Activated CD8-positive, alpha-beta memory T cell treated with anti-CD3 and anti-CD28 coated beads, Interleukin-2, amount 10 ng/mL, durations not matched to agents 7 days and 5 days (primary cell): Measurements from ENCODE around the gene KIF1A. TPM values are rescaled to one million over a fixed set of nuclear protein-coding genes. Genes with fewer than 3 reads are reported as not detected.
A peak's percentile ranks its signal among the peaks of the same experiment; 100 is the strongest.
"Not testable (repeated sequence)": the region's sequence is repeated elsewhere in the genome, so short reads cannot be mapped to it uniquely, and the experiment has no call there.

ENCODE experiments used
- ATAC-seq: fragments of 150-1000 bp; cut with Tn5 transposase; one replicate; pipeline ENCODE4 v1.10.0; 2021; ENCODE audit warnings: moderate library complexity
- CTCF ChIA-PET: fragments of 350-600 bp; sonication (Branson Sonifier 250); formaldehyde crosslinking; loops from one replicate; lab custom pipeline; 2021; ENCODE audit warnings: antibody characterized with exemption; lab: Charles Lee
- DNase-seq: peaks from one replicate; pipeline ENCODE4 v3.0.0-alpha.2; 2020
- H3K27ac Mint-ChIP-seq: one replicate; pipeline ENCODE4 v1.8.0; 2021; ENCODE audit warnings: mild to moderate bottlenecking, mixed read lengths
- H3K27me3 Mint-ChIP-seq: one replicate; pipeline ENCODE4 v1.8.0; 2021; ENCODE audit warnings: mixed read lengths
- H3K36me3 Mint-ChIP-seq: one replicate; pipeline ENCODE4 v1.8.0; 2021; ENCODE audit warnings: mild to moderate bottlenecking, mixed read lengths
- H3K4me1 Mint-ChIP-seq: one replicate; pipeline ENCODE4 v1.8.0; 2021; ENCODE audit warnings: mixed read lengths
- H3K4me3 Mint-ChIP-seq: one replicate; pipeline ENCODE4 v1.8.0; 2021; ENCODE audit warnings: mild to moderate bottlenecking, moderate library complexity, mixed read lengths
- H3K9me3 Mint-ChIP-seq: one replicate; pipeline ENCODE4 v1.8.0; 2022; ENCODE audit warnings: low read depth, mixed read lengths
- total RNA-seq, 2 experiments: library from RNA; stranded (reverse); gene quantifications; one replicate each; pipeline ENCODE4 v1.2.3, GENCODE V29; 2021

Gene KIF1A
- total RNA-seq, 2 experiments from 2014 or later = 0.76 to 4.6 TPM

DNA sequence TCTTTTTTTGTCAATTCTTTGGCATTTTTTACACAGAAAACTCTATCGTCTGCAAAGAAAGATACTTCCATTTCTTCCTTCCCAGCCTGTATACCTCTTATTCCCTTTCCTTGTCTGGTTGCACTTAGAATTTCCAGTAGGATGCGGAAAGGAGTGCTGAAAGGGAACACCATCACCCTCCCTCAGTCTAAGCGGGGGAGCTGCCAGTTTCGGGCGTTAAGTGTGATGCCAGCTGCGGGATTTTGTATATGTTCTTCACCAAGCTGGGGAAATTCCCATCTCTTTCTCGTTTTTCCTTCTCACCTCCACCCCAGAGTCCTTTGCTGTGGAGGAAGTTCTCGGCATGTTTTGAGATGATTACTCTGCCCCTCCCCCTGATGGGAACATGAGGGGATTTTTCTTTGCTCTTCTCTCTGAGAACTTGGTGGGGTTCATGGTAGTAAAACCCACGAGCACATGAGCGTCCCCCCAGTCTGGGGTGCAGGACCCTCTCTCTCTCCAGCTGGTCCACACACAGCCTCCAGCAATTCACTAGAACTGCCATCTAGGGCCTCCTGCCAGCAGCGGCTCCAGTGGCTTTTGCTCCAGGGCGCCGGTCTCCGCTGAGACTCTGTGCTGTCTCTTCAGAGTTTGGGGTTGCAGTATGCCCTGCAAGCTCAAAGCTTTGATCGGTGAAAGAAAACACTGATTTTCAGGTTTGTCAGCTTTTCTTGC lies 112.8 kb downstream of the KIF1A start:
- Mint-ChIP-seq H3K4me1 (peaks cover 13% of the 10 kb centered on the region), H3K27me3 (peaks cover 43% of the 10 kb centered on the region), H3K9me3 (no peaks in the 10 kb centered on the region), H3K4me3 (no peak overlapping the region), H3K36me3 (no peaks in the 10 kb centered on the region), H3K27ac (no peak overlapping the region)
- ATAC-seq (no peak), DNase-seq (no peak)
- CTCF ChIA-PET = interaction anchor here (2.3 kb wide), 1 partner anchor 193 kb away, joined by 8 read pairs; no protein-coding TSS in a partner anchor

DNA sequence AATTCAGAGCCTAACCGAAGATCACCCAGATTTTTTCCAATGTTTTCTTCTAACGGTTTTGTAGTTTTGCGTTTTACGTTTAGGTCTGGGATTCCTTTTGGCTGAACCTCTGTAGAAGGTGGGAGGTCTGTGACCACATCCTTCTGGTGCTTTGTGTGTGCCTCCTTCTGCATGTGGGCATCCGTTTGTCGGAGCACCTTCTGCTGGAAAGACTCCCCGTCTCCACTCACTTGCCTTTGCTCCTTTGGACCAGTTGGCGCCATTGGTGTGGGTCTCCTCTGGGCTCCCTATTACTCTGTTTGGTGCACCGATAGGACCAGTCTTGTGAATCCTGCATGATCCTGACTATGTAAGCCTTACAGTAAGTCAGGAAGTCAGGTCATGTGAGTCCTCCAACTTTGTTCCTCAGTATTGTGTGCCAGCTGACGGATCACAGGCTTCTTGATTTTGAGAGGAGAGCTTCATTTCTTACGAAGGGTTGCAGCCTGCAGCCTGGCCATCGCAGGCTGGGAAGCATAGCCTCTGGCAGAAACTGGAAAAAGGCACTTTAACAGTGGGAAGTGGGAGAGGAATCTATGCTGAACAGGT lies 114.7 kb downstream of the KIF1A start:
- CTCF ChIA-PET = interaction anchor here (0.7 to 0.8 kb wide), 3 partner anchors 144 to 464 kb away, joined by 3 to 8 read pairs (median 3); no protein-coding TSS in a partner anchor
- no peak for ATAC-seq
- no peaks in the 10 kb centered on the region for H3K36me3 Mint-ChIP-seq
- H3K4me3 Mint-ChIP-seq = no peak overlapping the region
- H3K27ac Mint-ChIP-seq = no peak overlapping the region
- peaks cover 43% of the 10 kb centered on the region for H3K27me3 Mint-ChIP-seq
- H3K4me1 Mint-ChIP-seq = peaks cover 13% of the 10 kb centered on the region
- DNase-seq = peak; percentile 47
- no peaks in the 10 kb centered on the region for H3K9me3 Mint-ChIP-seq

DNA sequence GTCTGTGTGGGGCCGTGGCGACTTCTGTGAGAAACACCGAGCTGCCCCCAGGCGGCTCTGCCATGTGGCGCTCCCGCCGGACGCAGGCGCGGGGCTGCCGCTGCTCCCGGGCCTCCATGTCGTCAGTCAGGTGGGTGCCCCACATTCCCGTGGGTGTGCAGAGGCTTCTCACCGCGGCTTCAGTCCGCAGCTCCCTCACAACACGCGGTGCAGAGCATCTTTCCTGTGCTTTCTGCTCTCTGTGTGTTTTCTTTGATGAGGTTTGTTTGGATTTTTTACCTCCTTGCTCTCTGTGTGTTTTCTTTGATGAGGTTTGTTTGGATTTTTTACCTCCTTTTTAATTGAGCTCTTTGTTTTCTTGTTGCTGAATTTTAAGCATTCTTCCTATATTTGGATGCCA lies 115.4 kb downstream of the KIF1A start:
- H3K27me3 Mint-ChIP-seq = peaks cover 43% of the 10 kb centered on the region
- peak overlapping the region; percentile 6 for H3K27ac Mint-ChIP-seq
- ATAC-seq (peak; percentile 40), DNase-seq (no peak)
- CTCF ChIA-PET = interaction anchor here (0.8 kb wide), 2 partner anchors 143 to 191 kb away, joined by 3 to 8 read pairs; no protein-coding TSS in a partner anchor
- H3K4me1 Mint-ChIP-seq = peaks cover 13% of the 10 kb centered on the region
- no peaks in the 10 kb centered on the region for H3K36me3 Mint-ChIP-seq
- H3K9me3 Mint-ChIP-seq = no peaks in the 10 kb centered on the region
- no peak overlapping the region for H3K4me3 Mint-ChIP-seq

DNA sequence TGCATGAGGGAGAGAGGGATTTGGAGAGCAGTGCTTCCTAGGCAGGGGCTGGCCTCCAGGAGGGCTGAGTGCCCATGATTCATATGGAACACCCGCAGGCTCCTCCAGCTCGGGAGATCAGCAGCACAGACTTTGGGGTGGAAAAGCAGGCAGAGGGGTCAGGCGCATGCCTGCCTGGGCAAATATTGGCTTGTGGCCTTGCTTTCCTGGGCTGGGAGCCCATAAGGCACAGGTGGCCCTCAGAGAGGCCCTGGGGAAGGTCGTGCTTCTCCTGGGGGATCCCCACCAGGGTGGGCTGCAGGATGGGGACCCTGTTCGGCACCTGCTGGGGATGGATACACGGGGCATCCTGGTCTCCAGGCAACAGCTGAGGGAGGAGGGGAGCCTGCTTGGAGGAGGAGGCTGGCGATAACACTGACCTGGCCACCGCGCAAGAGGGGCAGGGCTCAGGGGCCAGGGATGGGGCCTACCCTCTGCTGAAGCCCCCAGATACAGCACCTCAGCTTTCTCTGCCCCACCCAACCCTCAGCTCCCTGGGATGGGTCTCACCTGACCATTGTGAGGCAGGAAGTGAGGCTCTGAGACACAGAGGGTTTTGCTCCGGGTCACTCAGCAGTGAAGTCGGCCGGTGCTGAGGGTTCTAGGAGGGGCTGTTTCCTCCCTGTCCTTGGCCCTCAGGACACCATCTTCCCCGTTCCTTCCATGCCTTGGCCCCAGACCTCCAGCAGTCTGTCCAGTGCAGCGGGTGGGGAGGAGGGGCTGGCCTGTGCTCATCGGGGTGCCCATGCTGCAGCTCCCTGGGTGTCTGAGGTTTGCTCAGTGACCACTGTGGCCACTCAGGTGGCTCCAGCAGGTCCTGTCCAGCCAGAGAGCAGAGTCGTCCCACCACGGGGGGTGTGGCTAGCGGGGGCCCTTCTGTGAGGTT lies 116.3 kb downstream of the KIF1A start:
- Mint-ChIP-seq H3K4me1 (peaks cover 13% of the 10 kb centered on the region), H3K9me3 (no peaks in the 10 kb centered on the region), H3K27ac (no peak overlapping the region), H3K27me3 (peaks cover 36% of the 10 kb centered on the region), H3K4me3 (no peak overlapping the region), H3K36me3 (no peaks in the 10 kb centered on the region)
- CTCF ChIA-PET = interaction anchor here (0.9 to 1.1 kb wide), 2 partner anchors 107 to 190 kb away, joined by 3 to 4 read pairs; no protein-coding TSS in a partner anchor
- no peak for ATAC-seq
- DNase-seq = no peak

DNA sequence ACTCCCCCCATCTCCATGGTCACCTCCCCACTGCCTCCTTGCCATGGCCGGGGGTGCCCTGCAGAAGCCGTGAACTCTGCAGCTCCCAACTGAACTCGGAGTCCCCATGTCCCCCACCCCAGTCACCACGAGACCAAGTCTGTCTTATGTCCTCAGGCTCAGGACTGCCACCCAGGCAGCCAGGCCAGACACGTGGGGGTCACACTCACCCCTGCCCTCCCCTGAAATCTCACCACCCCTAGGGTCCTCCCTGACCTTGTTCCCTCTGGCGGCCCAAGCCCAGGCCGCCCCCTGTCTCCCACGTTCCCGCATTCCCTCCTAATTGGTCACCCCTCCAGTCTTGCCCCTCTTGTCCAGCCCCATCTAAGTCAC lies 117.4 kb downstream of the KIF1A start:
- Mint-ChIP-seq H3K36me3 (no peaks in the 10 kb centered on the region), H3K4me3 (no peak overlapping the region), H3K27me3 (peaks cover 27% of the 10 kb centered on the region), H3K9me3 (no peaks in the 10 kb centered on the region), H3K27ac (no peak overlapping the region), H3K4me1 (peaks cover 13% of the 10 kb centered on the region)
- CTCF ChIA-PET = no interaction called here
- ATAC-seq (no peak), DNase-seq (no peak)

DNA sequence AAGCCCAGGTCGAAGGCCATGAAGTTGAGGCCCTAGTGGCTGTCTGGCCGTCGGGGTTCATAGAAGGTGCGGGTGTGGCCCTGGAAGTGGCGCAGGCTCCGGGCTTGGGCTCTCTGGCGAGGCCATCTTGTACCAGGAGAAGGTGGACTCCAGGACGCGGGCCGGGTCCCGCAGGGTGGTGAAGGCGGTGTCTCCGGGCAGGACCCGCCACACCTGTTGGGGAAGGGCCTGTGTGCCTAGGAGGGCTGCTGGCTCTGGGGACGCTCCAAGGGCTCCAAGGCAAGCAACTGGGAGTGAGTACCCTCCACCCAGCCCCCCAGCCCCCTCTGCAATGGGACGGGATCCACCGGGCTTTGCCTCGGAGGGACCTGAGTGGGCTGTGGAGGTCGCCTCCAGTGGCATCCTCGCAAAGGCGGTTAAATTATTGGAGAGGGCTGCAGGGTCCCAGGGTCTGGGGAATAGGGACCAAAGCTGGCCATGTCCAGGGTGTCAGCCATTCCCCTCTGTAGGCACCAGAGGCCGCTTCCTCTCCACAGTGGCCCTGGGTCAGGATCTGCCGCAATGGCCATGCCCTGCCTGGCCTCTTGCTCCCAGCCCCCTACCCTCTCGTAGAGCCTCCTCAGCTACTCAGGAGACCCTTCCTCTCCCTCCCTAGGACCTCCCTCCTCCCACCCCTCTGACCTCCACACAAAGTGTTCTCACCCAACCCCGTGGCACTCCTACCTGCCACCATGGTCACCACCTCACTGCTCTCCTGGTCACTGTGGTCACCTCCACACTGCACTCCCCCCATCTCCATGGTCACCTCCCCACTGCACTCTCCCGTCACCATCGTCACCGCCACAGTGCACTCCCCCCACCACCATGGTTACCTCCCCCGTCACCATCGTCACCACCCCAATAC lies 118.0 kb downstream of the KIF1A start:
- DNase-seq = no peak
- CTCF ChIA-PET = no interaction called here
- no peaks in the 10 kb centered on the region for H3K36me3 Mint-ChIP-seq
- no peaks in the 10 kb centered on the region for H3K9me3 Mint-ChIP-seq
- H3K4me1 Mint-ChIP-seq = peaks cover 13% of the 10 kb centered on the region
- peaks cover 22% of the 10 kb centered on the region for H3K27me3 Mint-ChIP-seq
- H3K4me3 Mint-ChIP-seq = no peak overlapping the region
- H3K27ac Mint-ChIP-seq = no peak overlapping the region
- no peak for ATAC-seq

DNA sequence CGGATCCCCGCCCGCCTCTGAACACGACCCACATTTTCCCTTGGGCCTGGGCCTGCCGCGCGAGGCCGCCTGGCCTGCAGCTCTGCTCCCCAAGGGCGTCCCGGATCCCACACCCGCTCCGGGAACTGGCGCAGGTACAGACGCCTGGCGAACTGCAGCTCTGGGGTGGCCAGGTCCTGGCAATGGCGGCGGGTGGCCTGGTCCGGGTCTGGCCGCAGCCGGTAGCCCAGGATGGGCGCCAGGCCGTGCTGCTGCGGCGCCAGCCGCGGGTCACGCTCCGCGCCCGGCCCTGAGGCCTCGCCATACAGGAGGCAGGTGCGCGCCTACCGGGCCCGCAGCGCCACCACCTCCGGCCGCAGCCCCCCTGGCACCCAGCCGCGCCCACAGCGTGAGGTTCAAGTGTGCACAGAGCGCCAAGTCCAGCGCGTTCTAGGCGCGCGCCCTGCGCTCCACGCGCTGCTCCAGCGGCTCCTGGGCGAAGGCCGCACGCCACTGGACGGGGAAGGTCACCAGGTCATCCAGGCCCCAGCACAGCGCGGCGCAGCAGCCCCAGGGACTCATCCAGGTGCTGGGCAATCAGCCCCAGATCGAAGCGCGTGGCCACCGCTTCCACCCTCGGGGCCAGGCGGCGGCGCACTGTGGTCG lies 118.8 kb downstream of the KIF1A start:
- Mint-ChIP-seq H3K9me3 (no peaks in the 10 kb centered on the region), H3K4me3 (no peak overlapping the region), H3K36me3 (no peaks in the 10 kb centered on the region), H3K27me3 (peaks cover 16% of the 10 kb centered on the region), H3K4me1 (peaks cover 13% of the 10 kb centered on the region), H3K27ac (no peak overlapping the region)
- CTCF ChIA-PET = interaction anchor here (1.8 kb wide), 1 partner anchor 187 kb away, joined by 4 read pairs; no protein-coding TSS in a partner anchor
- ATAC-seq (no peak), DNase-seq (no peak)

DNA sequence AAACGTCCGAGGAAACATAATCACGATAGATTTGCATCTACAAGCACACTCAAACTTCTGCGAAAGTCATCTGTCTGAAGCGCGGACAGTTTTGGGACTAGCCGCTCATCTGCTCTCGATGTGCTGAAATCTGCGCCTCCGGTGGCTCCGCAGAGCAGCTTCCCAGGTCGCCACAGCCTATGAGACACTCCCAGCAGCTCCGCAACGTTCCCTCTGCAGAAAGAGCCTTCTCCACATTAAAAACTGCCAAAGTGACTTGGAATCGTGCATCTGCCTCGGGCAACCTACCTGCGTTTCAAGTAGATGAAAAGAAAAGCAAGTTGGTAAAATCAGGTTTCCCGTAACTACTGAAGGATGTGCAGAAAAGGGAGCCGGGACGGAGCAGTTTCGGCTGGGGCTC lies 119.4 kb downstream of the KIF1A start:
- ATAC-seq, H3K9me3 Mint-ChIP-seq, H3K4me3 Mint-ChIP-seq, H3K27ac Mint-ChIP-seq, H3K36me3 Mint-ChIP-seq, DNase-seq: not testable (repeated sequence)
- CTCF ChIA-PET = interaction anchor here (1.8 kb wide), 1 partner anchor 186 kb away, joined by 4 read pairs; no protein-coding TSS in a partner anchor
- Mint-ChIP-seq H3K4me1 (peaks cover 12% of the 10 kb centered on the region), H3K27me3 (peaks cover 14% of the 10 kb centered on the region)

DNA sequence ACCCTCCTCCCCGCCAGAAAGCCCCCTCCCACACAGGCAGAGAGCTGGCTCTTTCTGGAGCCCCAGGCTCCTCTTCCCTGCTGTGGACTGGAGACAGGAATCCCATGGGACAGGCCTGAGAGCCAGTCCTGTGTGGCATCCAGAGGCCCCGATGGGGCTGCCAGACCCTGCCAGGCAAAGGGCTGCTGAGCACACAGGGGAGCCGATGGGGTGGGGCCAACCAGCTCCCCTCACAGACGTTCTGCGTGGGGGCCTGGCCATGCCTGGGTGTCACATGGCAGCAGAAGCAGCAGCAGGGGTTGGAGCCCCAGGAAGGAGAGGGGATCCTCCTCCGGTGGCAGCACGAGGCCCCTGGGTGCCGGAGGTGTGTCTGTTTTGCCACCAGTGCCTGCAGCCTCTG lies 120.2 kb downstream of the KIF1A start:
- H3K4me3 Mint-ChIP-seq, H3K36me3 Mint-ChIP-seq, H3K9me3 Mint-ChIP-seq, H3K4me1 Mint-ChIP-seq, H3K27me3 Mint-ChIP-seq, ATAC-seq, H3K27ac Mint-ChIP-seq, DNase-seq: not testable (repeated sequence)
- CTCF ChIA-PET = interaction anchor here (1.8 kb wide), 1 partner anchor 186 kb away, joined by 4 read pairs; no protein-coding TSS in a partner anchor

DNA sequence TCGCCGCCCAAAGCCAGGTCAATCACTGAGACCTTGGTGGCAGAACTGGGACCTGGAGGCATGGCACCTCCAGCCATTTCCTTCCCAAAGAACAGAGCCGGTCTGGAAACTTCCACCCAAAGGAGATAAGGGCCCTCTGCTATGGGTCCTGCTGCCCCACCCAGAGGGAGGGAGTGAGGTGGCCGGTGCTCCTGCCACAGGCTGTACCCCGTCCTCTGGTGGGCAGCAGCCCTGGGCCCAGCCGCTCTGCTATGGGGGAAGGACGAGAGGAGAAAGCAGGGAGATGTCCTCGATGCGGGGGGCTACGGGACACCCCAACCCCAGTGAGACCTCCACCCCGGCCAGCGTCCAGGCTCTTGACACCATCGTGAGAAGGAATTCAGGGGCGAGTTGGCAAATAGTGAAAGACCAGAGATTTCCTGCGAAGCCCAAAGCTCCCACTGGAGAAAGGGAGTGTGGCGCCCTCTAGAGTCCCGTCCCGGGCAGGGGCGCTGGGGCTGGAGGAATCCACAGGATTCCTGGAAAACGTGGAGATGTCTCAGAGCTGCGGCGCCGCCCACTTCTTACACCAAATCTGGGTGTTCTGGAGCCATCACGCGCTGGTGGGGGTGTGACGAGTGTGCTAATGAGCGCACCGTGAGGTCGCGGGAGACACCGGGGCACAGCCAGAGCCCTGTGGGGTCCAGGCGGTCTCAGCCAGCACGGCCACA lies 121.0 kb downstream of the KIF1A start:
- H3K36me3 Mint-ChIP-seq, H3K9me3 Mint-ChIP-seq, H3K4me1 Mint-ChIP-seq, CTCF ChIA-PET, ATAC-seq, H3K27ac Mint-ChIP-seq, H3K4me3 Mint-ChIP-seq, H3K27me3 Mint-ChIP-seq, DNase-seq: not testable (repeated sequence)

DNA sequence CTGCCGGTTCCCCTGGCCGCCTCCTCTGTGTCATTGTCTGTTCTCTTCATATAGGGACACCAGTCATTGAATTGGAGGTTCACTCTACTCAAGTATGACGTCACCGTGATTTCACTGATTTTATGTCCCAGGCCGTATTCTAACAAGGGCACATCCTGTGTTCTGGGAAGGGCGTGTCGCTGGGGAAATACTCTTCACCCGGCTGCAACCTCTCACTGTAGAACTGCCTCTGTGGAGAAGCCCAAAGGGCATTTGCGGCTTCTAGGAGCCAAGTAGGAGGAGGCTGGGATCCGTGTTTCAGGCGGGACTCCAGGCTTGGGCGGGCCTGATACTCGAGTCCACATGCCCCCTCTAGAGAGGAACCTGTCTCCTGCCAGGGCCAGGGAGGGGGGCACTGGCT lies 123.5 kb downstream of the KIF1A start:
- H3K36me3 Mint-ChIP-seq, H3K27ac Mint-ChIP-seq: not testable (repeated sequence)

DNA sequence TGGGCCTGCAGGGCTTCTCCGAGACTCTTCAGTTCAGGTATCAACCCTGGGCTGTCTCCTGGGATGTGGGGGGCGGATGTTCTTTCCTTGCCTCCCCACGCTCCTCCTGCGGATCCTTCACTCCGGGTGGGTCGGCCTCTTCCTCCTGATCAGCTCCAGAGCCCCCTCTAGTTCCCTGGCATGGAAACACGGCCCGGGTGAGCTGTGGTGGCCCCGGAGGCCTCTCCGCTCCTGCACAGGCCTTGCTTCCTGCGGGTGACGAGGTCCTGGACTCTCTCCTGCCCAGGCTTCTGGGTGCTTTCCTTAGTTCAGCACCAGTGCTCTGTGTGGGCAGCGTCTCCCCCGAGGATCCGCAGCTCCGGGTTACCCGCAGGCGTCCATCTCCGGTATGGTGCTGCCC lies 124.4 kb downstream of the KIF1A start:
- DNase-seq, H3K4me3 Mint-ChIP-seq, H3K36me3 Mint-ChIP-seq, H3K4me1 Mint-ChIP-seq, ATAC-seq, H3K27me3 Mint-ChIP-seq, CTCF ChIA-PET, H3K27ac Mint-ChIP-seq, H3K9me3 Mint-ChIP-seq: not testable (repeated sequence)

More for the DNA sequence above, 123.5 kb downstream of the KIF1A start:
- H3K4me3 Mint-ChIP-seq, DNase-seq, H3K9me3 Mint-ChIP-seq, H3K27me3 Mint-ChIP-seq, CTCF ChIA-PET, H3K4me1 Mint-ChIP-seq, ATAC-seq: not testable (repeated sequence)
